Head of caudate nucleus (tissue), 42 donors: ENCODE data around the gene ADCY5.

ENCODE experiments used
- DNase-seq, 42 donors: peaks; one replicate each; pipeline versions ENCODE4 v3.0.0 to v3.0.0-alpha.2; 2020 to 2021; ENCODE audit warnings: mixed read lengths in 7 of 42
- intact Hi-C: fragments of 100-400 bp; cut with DNase I; formaldehyde crosslinking; loops from one replicate; pipeline ENCODE4 v1.15.0; 2022

The ADCY5 gene

DNA sequence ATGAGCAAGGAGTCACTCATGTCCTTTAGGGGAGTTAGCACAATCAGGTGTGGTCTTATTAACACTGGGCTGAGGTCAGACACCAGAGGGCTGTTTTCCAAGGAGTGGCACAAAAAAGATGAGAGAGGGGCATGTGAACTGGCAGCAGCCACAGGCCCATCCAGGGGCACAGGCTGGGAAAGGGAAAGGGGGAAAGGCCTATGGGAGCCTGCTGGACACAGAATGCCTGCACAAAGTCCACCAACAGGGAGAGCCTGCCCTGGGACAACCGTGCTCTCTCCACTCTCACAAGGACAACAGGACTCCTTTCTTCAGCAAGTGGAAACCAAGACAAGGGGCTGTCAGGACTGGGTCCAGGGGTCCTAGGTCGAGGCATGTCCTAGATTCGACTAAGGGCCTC lies 109.6 kb downstream of the ADCY5 start:
- peak in 11 of 42 donors; percentile 4 to 26 (median 11) for DNase-seq
- intact Hi-C loops: no loop called here

GRCh38 chr3:123338620-123339061 lies 110.2 kb downstream of the ADCY5 start:
- intact Hi-C loops: no loop called here
- DNase-seq: peak in 9 of 42 donors; percentile 3 to 57 (median 30)

DNA sequence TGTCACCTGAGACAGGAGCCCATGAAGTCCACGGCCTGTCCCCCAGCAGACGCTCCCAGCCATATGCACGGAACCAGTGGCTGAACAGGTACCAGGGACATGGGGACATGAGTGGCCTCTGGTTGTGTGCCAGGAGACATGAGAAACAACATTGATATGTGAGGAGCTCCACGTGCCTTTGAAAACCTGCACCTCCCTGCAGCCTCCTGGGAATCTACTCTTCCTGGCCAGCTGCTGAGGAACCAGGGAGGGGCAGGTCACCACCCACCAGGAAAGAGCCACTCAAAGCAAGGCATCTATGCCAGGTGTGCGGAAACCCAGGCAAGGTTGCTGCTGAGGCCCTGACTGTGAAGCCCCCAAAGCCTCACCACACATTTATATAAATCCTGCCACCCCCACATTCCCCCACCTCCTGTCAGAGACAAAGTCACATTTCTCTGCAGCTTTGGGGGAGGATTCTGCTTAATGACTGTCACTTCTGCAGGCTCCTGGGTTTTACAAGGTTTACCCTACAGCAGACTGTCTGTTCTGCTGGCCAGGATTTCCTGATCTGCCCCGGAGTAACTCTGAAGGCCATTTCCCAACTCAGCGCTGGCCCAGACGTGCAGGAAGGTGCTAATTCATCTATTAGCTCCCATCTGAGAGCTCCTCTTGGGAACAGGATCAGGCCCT lies 110.8 kb downstream of the ADCY5 start:
- intact Hi-C loops: no loop called here
- peak in 28 of 42 donors; percentile 29 to 85 (median 59) for DNase-seq

GRCh38 chr3:123337226-123337625 lies 111.7 kb downstream of the ADCY5 start:
- intact Hi-C loops: no loop called here
- peak in 9 of 42 donors; percentile 2 to 35 (median 14) for DNase-seq

- intact Hi-C loops: no loop called here
- peak in 5 of 42 donors; percentile 13 to 36 (median 27) for DNase-seq
These were observed 112.4 kb downstream of the ADCY5 start for GRCh38 chr3:123336441-123336851.

- DNase-seq: peak in 4 of 42 donors; percentile 0 to 18 (median 12)
- intact Hi-C loops: no loop called here
These were observed 112.9 kb downstream of the ADCY5 start for GRCh38 chr3:123336001-123336400.

DNA sequence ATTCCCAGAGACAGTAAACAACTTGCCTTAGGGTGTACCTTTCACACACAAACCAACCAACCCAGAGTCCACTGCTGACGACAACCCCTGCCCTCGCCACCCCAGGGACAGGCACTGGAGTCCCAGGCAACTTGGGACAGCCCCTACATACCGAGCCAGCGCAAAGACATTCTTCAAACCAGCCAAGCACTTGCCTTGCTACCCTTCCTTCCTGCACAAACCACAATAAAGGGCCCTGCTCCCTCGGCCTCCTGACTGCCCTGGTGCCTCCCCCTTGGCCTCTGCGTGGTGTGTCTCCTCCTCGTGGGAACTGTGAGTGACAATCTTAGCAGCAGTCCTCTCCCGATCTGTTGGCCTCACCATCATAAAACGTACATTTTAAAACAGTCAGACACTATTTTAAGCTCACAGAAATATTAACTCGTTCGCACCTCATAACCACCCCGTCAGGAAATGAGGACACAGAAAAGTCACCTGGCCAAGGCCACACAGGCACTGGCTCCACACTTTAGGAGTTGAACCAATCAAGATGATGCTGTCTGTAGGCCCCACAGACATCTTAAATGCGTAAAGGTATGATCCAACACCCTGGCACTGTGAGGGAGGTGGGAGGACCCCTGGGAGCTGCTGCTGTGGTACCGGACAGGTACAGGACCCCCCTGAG lies 113.8 kb downstream of the ADCY5 start:
- intact Hi-C loops: no loop called here
- DNase-seq: peak in 3 of 42 donors; percentile 13 to 31 (median 20)

DNA sequence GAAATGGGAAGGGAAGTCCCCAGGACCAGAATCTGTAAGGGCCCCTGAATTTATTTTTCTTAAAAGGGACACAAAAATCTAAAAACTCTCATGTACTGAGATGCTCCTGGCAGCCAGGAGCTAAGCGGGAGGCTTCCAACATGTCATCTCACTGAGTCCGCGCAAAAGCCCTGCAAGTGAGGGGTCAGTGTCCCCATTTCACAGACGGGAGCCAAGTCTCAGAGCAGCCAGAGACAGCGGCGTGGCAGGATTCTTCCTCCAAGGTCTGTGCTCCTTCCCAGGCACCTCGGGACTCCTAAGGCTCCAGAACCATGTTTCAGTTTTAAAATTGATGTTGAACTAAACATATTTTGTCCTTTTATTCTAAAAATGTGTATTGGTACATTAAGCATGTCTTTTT lies 114.8 kb downstream of the ADCY5 start:
- peak in 2 of 42 donors; percentile 5 to 24 for DNase-seq
- intact Hi-C loops: no loop called here

DNA sequence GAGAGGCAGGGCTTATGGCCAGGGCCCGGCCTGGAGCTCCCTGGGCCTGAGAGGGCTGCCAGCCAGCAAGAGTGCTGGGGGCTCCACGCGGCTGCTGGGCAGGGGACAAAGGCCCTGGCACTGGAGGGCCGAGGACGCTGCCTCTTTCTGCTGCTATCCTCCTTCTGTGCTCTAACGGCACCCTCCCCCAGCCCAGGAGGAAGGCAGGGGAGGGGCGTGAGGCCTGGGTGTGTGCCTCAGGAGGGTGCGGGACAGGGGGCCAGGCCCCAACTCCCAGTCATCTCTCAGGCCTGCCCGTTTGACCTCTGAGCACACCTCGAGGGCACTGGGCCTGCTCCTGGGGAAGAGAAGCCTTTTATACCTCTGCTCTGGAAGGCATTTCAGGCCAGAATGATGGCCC lies 115.5 kb downstream of the ADCY5 start:
- intact Hi-C loops: no loop called here
- DNase-seq: peak in 2 of 42 donors; percentile 7 to 34

- intact Hi-C loops: no loop called here
- peak in 3 of 42 donors; percentile 26 to 33 (median 28) for DNase-seq
These were observed 116.7 kb downstream of the ADCY5 start for GRCh38 chr3:123332124-123332641.

GRCh38 chr3:123331651-123332050 lies 117.2 kb downstream of the ADCY5 start:
- intact Hi-C loops: no loop called here
- peak in 2 of 42 donors; percentile 11 to 16 for DNase-seq

GRCh38 chr3:123331006-123331405 lies 117.9 kb downstream of the ADCY5 start:
- DNase-seq: peak in 2 of 42 donors; percentile 9 to 28

GRCh38 chr3:123330441-123330991 lies 118.4 kb downstream of the ADCY5 start:
- peak in 1 of 42 donors; percentile 30 for DNase-seq
- intact Hi-C loops: no loop called here

More at GRCh38 chr3:123331006-123331405, 117.9 kb downstream of the ADCY5 start:
- intact Hi-C loops: no loop called here

GRCh38 chr3:123329636-123330340 lies 119.1 kb downstream of the ADCY5 start:
- DNase-seq: peak in 4 of 42 donors; percentile 35 to 73 (median 44)

DNA sequence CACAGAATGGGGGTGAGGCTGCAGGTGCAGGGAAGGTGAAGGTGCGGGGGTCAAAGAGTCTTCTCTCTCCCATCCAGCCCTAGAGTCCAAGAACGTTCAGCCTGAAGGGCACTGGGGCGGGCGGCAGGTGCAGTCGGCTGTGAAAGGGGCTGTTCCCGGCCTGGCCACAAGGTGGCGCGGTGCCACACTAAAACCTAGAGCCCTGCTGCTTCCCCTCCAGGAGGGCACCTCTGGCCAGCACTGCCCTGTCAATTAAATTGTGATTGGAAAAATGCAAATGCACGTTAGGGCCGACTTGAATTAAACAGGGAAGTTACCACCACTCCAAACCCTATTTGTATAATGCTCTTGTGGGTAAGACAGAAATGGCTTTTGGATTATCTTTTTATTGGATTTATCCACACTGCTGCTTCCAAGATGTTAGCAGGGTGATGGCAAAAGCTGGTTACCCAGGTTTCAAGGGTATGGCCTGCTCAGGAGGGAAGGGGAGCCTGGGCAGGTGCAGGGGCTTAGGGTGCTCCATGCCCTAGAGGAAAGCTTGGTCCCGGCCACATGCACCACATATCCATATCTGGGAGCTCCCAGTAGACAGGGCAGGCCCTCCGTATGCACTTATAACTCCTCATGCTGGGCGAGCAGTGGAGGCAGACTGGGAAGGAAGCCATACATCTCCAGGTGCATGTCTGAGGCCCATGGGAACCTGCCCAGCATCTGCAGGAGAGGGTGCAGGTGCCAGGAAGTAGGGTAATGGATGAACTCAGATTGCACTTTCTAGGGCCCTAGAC lies 119.8 kb downstream of the ADCY5 start:
- intact Hi-C loops: loop anchor here (2.0 to 5.0 kb wide), 2 partner anchors 160 to 228 kb away; no protein-coding TSS in a partner anchor
- peak; percentile 54 to 95 (median 87) for DNase-seq

More at GRCh38 chr3:123329636-123330340, 119.1 kb downstream of the ADCY5 start:
- intact Hi-C loops: loop anchor here (2.0 to 5.0 kb wide), 2 partner anchors 159 to 228 kb away; no protein-coding TSS in a partner anchor

- DNase-seq: no peak
- intact Hi-C loops: loop anchor here (2.0 to 5.0 kb wide), 2 partner anchors 161 to 229 kb away; no protein-coding TSS in a partner anchor
These were observed 120.7 kb downstream of the ADCY5 start for GRCh38 chr3:123327956-123328850.

GRCh38 chr3:123327480-123327879 lies 121.4 kb downstream of the ADCY5 start:
- intact Hi-C loops: loop anchor here (5.0 kb wide), 1 partner anchor 230 kb away; no protein-coding TSS in a partner anchor
- peak in 23 of 42 donors; percentile 49 to 82 (median 57) for DNase-seq
